Endothelial cell of umbilical vein (primary cell): Measurements from ENCODE around the gene TOP3A. TPM values are rescaled to one million over a fixed set of nuclear protein-coding genes. Genes with fewer than 3 reads are reported as not detected.

Experiments used
- BruUV-seq: library from RNA; stranded (reverse); fragments of 400-500 nt; replicated peaks from 2 replicates; lab custom pipeline; 2021; lab: Mats Ljungman, UMichigan
- CTCF ChIA-PET: fragments of 300-600, 350-600 bp; sonication (Branson Sonifier 250); formaldehyde crosslinking; loops from one replicate; lab custom pipeline; 2021; ENCODE audit warnings: antibody characterized with exemption, inconsistent platforms; lab: Charles Lee
- POLR2A ChIA-PET: fragments of 300-600, 350-600 bp; sonication (Branson Sonifier 250); formaldehyde crosslinking; loops from one replicate; lab custom pipeline; 2021; ENCODE audit warnings: antibody characterized with exemption, inconsistent platforms; lab: Charles Lee
- DNase-seq: peaks from one replicate; pipeline ENCODE4 v3.0.0-alpha.2; 2011; ENCODE audit warnings: low read depth, low spot score
- FAIRE-seq: peaks from 2 replicates; lab custom pipeline; 2011; peaks lifted over from hg19 to GRCh38; lab: Jason Lieb, UNC
- H2AFZ ChIP-seq: 2 replicates; pipeline ENCODE4 v1.6.0; 2012; ENCODE audit warnings: low read depth, low read length, control low read depth, inconsistent platforms
- H3K27ac ChIP-seq: 2 replicates; pipeline ENCODE4 v1.5.1; 2011; ENCODE audit warnings: low read depth, mild to moderate bottlenecking, control low read depth, low read length, moderate library complexity; ENCODE audit not compliant: insufficient read depth
- H3K27me3 ChIP-seq, 2 experiments: 2 replicates each; pipeline versions ENCODE4 v1.6.0 to v1.6.1; 2011; ENCODE audit warnings: low read length in 2 of 2, mixed read lengths in 1 of 2; ENCODE audit not compliant: control insufficient read depth in 2 of 2, insufficient read depth in 2 of 2
- H3K36me3 ChIP-seq, 2 experiments: 2 replicates in 1 of 2; 3 replicates in 1 of 2; pipeline ENCODE4 v1.5.1; 2011; ENCODE audit warnings: low read length in 2 of 2, mild to moderate bottlenecking in 1 of 2, moderate library complexity in 1 of 2; ENCODE audit not compliant: control insufficient read depth in 2 of 2, insufficient read depth in 2 of 2; ENCODE audit errors: extremely low read depth in 1 of 2
- H3K4me1 ChIP-seq: 3 replicates; pipeline ENCODE4 v1.5.1; 2011; ENCODE audit warnings: mild to moderate bottlenecking, low read length; ENCODE audit not compliant: control insufficient read depth, insufficient read depth; ENCODE audit errors: extremely low read depth
- H3K4me2 ChIP-seq: 2 replicates; pipeline ENCODE4 v1.6.1; 2011; ENCODE audit warnings: low read length, control low read depth, mixed read lengths; ENCODE audit not compliant: insufficient read depth
- H3K4me3 ChIP-seq, 3 experiments: fragments of 200-600 bp in 1 of 3; sonication (generic), shearing (Covaris generic) in 1 of 3; replicated peaks in 1 of 3; 2 replicates each; pipeline ENCODE4 v1.5.1; 2011 to 2016; ENCODE audit warnings: control low read depth in 3 of 3, low read length in 3 of 3, mild to moderate bottlenecking in 2 of 3, inconsistent platforms in 1 of 3, low read depth in 1 of 3, moderate library complexity in 1 of 3; ENCODE audit not compliant: insufficient read depth in 1 of 3
- H3K79me2 ChIP-seq: 2 replicates; pipeline ENCODE4 v1.6.0; 2012; ENCODE audit warnings: low read length, inconsistent platforms; ENCODE audit not compliant: control insufficient read depth, insufficient read depth
- H3K9ac ChIP-seq: replicated peaks from 2 replicates; pipeline ENCODE3; 2011; ENCODE audit warnings: low read length, control low read depth; ENCODE audit not compliant: insufficient read depth; ENCODE audit errors: extremely low read depth
- H3K9me1 ChIP-seq: replicated peaks from 3 replicates; pipeline ENCODE4 v1.6.0; 2011; ENCODE audit warnings: mild to moderate bottlenecking, low read length; ENCODE audit not compliant: control insufficient read depth, insufficient read depth; ENCODE audit errors: extremely low read depth
- H3K9me3 ChIP-seq: replicated peaks from 2 replicates; pipeline ENCODE4 v1.5.1; 2012; ENCODE audit warnings: low read length, inconsistent platforms; ENCODE audit not compliant: control insufficient read depth, insufficient read depth
- H4K20me1 ChIP-seq: replicated peaks from 2 replicates; pipeline ENCODE3; 2011; ENCODE audit warnings: mild to moderate bottlenecking, low read length; ENCODE audit not compliant: control insufficient read depth, insufficient read depth; ENCODE audit errors: extremely low read depth
- EZH2 ChIP-seq: IDR thresholded peaks from 2 replicates; pipeline ENCODE4 v1.6.1; 2012; ENCODE audit warnings: borderline replicate concordance, low read depth, mild to moderate bottlenecking, moderate library complexity, low read length, inconsistent platforms; ENCODE audit not compliant: severe bottlenecking
- FOS ChIP-seq: IDR thresholded peaks from 2 replicates; pipeline ENCODE4 v1.6.1; 2011; ENCODE audit warnings: mild to moderate bottlenecking, low read length, moderate library complexity, borderline replicate concordance; ENCODE audit not compliant: insufficient read depth
- GATA2 ChIP-seq: IDR thresholded peaks from 2 replicates; pipeline ENCODE4 v1.7.0; 2011; ENCODE audit warnings: low read depth, mild to moderate bottlenecking, moderate library complexity, mixed read lengths, low read length; ENCODE audit not compliant: insufficient read length, insufficient read depth
- JUN ChIP-seq: IDR thresholded peaks from 2 replicates; pipeline ENCODE4 v1.6.1; 2011; ENCODE audit warnings: borderline replicate concordance, low read depth; ENCODE audit not compliant: insufficient read length, insufficient read depth
- MYC ChIP-seq: IDR thresholded peaks from one replicate; pipeline ENCODE4 v1.6.1; 2011; ENCODE audit warnings: mild to moderate bottlenecking, low read depth, low read length
- POLR2A ChIP-seq: IDR thresholded peaks from 2 replicates; pipeline ENCODE4 v1.6.1; 2012; ENCODE audit warnings: low read depth, mild to moderate bottlenecking, control low read depth, low read length
- POLR2AphosphoS5 ChIP-seq: IDR thresholded peaks from 2 replicates; pipeline ENCODE4 v1.6.1; 2012; ENCODE audit warnings: low read depth, mild to moderate bottlenecking, control low read depth, low read length, moderate library complexity; ENCODE audit not compliant: insufficient read depth
- dilution Hi-C: fragments of 300-500 bp; cut with MboI; formaldehyde crosslinking; loops from one replicate; pipeline ENCODE4 v1.15.0; 2019; ENCODE audit warnings: low sequenced_read_pairs; ENCODE audit not compliant: extremely low pct_ligation_motif_present
- intact Hi-C: fragments of 100-400 bp; cut with micrococcal nuclease; formaldehyde crosslinking; loops from one replicate; pipeline ENCODE4 v1.10.0; 2022
- polyA plus RNA-seq, 4 experiments: library from polyadenylated mRNA; depleted of rRNA in 3 of 4; stranded (reverse) in 3 of 4; unstranded in 1 of 4; fragments of >200 nt; gene quantifications; 2 replicates each; pipeline versions ENCODE4 v1.2.1 to v1.2.3, GENCODE V29; 2011 to 2012; ENCODE audit warnings: missing spikeins in 1 of 4
- total RNA-seq: library from RNA; stranded (reverse); gene quantifications from 2 replicates; pipeline ENCODE4 v1.2.3, GENCODE V29; 2021
- TF ChIP-seq, protein P1 (sequence below): IDR thresholded peaks from 2 replicates; pipeline ENCODE4 v1.6.1; 2011; ENCODE audit not compliant: insufficient read depth, insufficient read length
- TF ChIP-seq, protein P2 (sequence below), 2 donors: IDR thresholded peaks; 1 replicate in 1 of 2; 2 replicates in 1 of 2; pipeline ENCODE4 v1.5.1; 2011; ENCODE audit warnings: low read length in 2 of 2, mild to moderate bottlenecking in 2 of 2, moderate library complexity in 2 of 2, control low read depth in 1 of 2, inconsistent platforms in 1 of 2, low read depth in 1 of 2; ENCODE audit not compliant: insufficient read depth in 1 of 2; ENCODE audit errors: extremely low read depth in 1 of 2

The TOP3A gene
- total and polyA plus RNA-seq, 2 donors (not counting 3 experiments of a cell fraction or from before 2014, with no cell fraction given) = 20.4 to 53.1 TPM

DNA sequence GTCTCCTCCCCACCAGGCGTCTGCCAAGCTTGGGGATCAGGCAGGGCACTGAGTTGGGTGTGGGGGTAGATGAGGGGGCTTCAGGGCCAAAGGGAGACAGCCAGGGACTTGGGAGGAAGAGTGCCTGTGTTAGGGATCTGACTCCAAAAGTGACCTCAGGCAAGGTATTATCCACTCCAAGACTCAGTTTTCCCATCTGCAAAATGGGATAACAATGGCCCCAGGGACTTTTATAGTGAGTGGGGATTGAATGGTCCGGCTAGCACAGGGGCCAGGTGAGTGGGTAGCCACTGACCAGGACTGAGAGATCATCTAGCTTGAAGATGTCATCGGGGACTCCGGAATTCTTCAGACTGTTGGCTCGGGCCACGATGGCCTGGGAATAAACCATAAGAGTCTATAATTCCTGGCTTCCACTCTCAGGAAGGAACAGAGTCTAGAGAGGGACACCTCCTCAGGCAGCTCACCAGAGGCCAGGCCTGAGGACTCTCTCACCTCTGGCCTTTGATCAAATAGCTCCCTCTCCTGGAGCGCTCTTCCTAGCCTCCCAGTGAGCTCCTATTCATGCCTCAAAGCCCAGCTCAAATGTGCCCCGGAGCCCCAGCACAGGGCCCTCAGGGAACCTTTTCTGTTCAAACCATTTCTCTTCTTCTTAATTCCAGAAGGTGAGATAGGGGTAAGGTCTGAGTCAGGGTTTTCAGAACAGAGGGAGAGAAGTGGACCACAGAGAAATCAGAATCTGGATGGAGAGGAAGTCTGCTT is 59.7 kb downstream of the TOP3A start:
- POLR2A ChIA-PET = no interaction called here
- no TSS peak for BruUV-seq
- CTCF ChIA-PET = no interaction called here

More for the DNA sequence above, 59.7 kb downstream of the TOP3A start:
- DNase-seq (no peak), FAIRE-seq (no peak)
- Histone ChIP-seq H3K27me3 (no peaks in the 10 kb centered on the region), H3K9me1 (no peaks in the 10 kb centered on the region), H3K27ac (no peak overlapping the region), H3K36me3 (peaks cover 4 to 60% of the 10 kb centered on the region in 2 experiments), H3K4me2 (no peak overlapping the region), H4K20me1 (no peaks in the 10 kb centered on the region), H3K4me1 (peaks cover 9% of the 10 kb centered on the region), H3K9ac (no peak overlapping the region), H3K9me3 (no peaks in the 10 kb centered on the region), H3K4me3 (no peak overlapping the region), H3K79me2 (peaks cover 23% of the 10 kb centered on the region), H2AFZ (no peak overlapping the region)
- dilution Hi-C loops (no loop called here), intact Hi-C loops (no loop called here)
- TF ChIP-seq, protein P1, sequence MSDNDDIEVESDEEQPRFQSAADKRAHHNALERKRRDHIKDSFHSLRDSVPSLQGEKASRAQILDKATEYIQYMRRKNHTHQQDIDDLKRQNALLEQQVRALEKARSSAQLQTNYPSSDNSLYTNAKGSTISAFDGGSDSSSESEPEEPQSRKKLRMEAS = no peak
- TF ChIP-seq POLR2AphosphoS5 (no peak), POLR2A (no peak), JUN (no peak), EZH2 (no peak), GATA2 (no peak), MYC (no peak), FOS (no peak)
- TF ChIP-seq, protein P2, sequence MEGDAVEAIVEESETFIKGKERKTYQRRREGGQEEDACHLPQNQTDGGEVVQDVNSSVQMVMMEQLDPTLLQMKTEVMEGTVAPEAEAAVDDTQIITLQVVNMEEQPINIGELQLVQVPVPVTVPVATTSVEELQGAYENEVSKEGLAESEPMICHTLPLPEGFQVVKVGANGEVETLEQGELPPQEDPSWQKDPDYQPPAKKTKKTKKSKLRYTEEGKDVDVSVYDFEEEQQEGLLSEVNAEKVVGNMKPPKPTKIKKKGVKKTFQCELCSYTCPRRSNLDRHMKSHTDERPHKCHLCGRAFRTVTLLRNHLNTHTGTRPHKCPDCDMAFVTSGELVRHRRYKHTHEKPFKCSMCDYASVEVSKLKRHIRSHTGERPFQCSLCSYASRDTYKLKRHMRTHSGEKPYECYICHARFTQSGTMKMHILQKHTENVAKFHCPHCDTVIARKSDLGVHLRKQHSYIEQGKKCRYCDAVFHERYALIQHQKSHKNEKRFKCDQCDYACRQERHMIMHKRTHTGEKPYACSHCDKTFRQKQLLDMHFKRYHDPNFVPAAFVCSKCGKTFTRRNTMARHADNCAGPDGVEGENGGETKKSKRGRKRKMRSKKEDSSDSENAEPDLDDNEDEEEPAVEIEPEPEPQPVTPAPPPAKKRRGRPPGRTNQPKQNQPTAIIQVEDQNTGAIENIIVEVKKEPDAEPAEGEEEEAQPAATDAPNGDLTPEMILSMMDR (IDR thresholded peaks at IDR 0.05; ENCODE audit: extremely low read depth in 1 of 2, insufficient read depth in 1 of 2, low read depth in 1 of 2, low read length in 2 of 2) = no peak
